ENCODE measurements around the gene TSPAN4.

- TF ChIP-seq, protein P1, sequence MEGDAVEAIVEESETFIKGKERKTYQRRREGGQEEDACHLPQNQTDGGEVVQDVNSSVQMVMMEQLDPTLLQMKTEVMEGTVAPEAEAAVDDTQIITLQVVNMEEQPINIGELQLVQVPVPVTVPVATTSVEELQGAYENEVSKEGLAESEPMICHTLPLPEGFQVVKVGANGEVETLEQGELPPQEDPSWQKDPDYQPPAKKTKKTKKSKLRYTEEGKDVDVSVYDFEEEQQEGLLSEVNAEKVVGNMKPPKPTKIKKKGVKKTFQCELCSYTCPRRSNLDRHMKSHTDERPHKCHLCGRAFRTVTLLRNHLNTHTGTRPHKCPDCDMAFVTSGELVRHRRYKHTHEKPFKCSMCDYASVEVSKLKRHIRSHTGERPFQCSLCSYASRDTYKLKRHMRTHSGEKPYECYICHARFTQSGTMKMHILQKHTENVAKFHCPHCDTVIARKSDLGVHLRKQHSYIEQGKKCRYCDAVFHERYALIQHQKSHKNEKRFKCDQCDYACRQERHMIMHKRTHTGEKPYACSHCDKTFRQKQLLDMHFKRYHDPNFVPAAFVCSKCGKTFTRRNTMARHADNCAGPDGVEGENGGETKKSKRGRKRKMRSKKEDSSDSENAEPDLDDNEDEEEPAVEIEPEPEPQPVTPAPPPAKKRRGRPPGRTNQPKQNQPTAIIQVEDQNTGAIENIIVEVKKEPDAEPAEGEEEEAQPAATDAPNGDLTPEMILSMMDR (conservative IDR thresholded peaks at IDR 0.05), result no peak
- TF ChIP-seq EZH2 (IDR thresholded peaks at IDR 0.05; ENCODE audit: low read depth), result no peak
Observed at GRCh38 chr11:809287-810039, 33.2 kb upstream of the TSPAN4 start, which contains the start of gene RPLP2.

All from PC-9 (cell line).